Ovary (tissue), 3 donors: ENCODE results near the gene ERI3.

ENCODE experiments used
- CTCF ChIP-seq, 3 donors: fragments of 450-650 bp in 2 of 3; fragments of 200-600 bp in 1 of 3; IDR thresholded peaks; one replicate each; pipeline versions ENCODE4 v1.5.1 to v1.8.0; 2016 to 2022; ENCODE audit warnings: antibody characterized with exemption in 3 of 3, mild to moderate bottlenecking in 1 of 3
- EP300 ChIP-seq: sonication (generic); formaldehyde crosslinking; IDR thresholded peaks from one replicate; pipeline ENCODE4 v1.6.1; 2017; ENCODE audit warnings: antibody characterized with exemption
- POLR2A ChIP-seq: fragments of 450-650 bp; IDR thresholded peaks from one replicate; pipeline ENCODE4 v1.6.1; 2017; ENCODE audit warnings: antibody characterized with exemption, mild to moderate bottlenecking, moderate library complexity
- donor health status: DM: no; HTN: no; CAD: no.

- TF ChIP-seq CTCF (IDR thresholded peaks at IDR 0.05) (no peak), POLR2A (no peak), EP300 (no peak)
Observed at GRCh38 chr1:44243782-44244495, 111.1 kb downstream of the ERI3 start.
